ENCODE data around the gene CYP27A1. TPM values are rescaled to one million over a fixed set of nuclear protein-coding genes. Genes with fewer than 3 reads are reported as not detected.

Gene CYP27A1
- polyA plus RNA-seq, 2 of the 4 experiments (the other 2 are of a cell fraction), result 0.13 to 0.14 TPM

DNA sequence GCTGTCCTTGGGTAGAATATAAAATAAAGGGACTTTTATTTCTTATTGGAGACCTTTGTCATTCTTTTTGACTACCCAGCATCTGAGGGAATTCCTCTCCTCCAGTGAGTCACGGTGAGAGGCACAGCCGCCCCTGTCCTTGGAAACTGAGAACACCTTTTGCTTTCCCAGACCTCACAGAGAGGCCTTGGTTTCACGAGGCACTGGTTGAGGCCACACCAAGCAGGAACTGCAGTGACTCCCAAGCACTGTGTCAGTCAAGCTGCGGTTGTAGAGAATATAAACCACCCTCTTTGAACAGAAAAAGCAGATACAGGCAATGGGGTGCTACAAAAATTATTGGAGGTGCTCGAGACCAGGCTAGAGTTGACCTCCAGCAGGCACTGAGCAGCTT, 33.3 kb downstream of the CYP27A1 start (continued):
- TF ChIP-seq, protein P1, sequence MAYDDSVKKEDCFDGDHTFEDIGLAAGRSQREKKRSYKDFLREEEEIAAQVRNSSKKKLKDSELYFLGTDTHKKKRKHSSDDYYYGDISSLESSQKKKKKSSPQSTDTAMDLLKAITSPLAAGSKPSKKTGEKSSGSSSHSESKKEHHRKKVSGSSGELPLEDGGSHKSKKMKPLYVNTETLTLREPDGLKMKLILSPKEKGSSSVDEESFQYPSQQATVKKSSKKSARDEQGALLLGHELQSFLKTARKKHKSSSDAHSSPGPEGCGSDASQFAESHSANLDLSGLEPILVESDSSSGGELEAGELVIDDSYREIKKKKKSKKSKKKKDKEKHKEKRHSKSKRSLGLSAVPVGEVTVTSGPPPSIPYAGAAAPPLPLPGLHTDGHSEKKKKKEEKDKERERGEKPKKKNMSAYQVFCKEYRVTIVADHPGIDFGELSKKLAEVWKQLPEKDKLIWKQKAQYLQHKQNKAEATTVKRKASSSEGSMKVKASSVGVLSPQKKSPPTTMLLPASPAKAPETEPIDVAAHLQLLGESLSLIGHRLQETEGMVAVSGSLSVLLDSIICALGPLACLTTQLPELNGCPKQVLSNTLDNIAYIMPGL (CRISPR knock-in tag; IDR thresholded peaks at IDR 0.05; ENCODE audit: borderline replicate concordance), result no peak
- TF ChIP-seq TP53 (CRISPR knock-in tag; IDR thresholded peaks at IDR 0.05) (no peak), EP300 (IDR thresholded peaks at IDR 0.05) (no peak), JUNB (IDR thresholded peaks at IDR 0.05) (no peak), MAFK (IDR thresholded peaks at IDR 0.05; ENCODE audit: partially characterized antibody) (no peak), SMC3 (IDR thresholded peaks at IDR 0.05) (no peak), RARB (CRISPR knock-in tag; IDR thresholded peaks at IDR 0.05) (no peak), CBX8 (IDR thresholded peaks at IDR 0.05) (no peak), SREBF2 (IDR thresholded peaks at IDR 0.05) (no peak), RCOR1 (IDR thresholded peaks at IDR 0.05; ENCODE audit: low read depth, low read length) (no peak), ESRRA (IDR thresholded peaks at IDR 0.05; ENCODE audit: borderline replicate concordance, low read length) (no peak)

DNA sequence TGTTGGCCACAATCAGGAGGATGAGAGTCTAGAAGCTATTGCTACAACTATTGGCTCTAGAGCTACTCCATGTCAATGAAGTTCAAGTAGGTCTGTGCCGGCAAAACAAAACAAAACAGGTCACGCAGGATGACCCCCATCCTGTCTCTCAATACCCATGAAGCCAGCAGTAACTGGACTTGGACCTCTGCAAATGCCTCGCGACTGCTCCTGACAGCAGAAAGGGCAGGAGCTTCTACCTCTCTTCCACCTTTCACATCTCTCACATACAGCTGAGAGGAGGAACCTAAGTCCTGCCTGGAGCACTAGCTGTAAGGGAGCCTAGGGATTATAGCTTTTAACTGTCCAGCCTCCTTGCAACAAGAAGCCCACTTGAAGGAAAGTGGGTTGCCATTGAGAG, 33.7 kb downstream of the CYP27A1 start:
- Histone ChIP-seq H3K4me1 (no peaks in the 10 kb centered on the region), H3K4me2 (no peak overlapping the region), H3K4me3 (no peak overlapping the region), H3K9me3 (no peaks in the 10 kb centered on the region), H3K27ac (no peak overlapping the region)
- TF ChIP-seq POLR2A (IDR thresholded peaks at IDR 0.05; ENCODE audit: low read length) (no peak), RCOR1 (IDR thresholded peaks at IDR 0.05; ENCODE audit: low read depth, low read length) (no peak), GATA3 (IDR thresholded peaks at IDR 0.05; ENCODE audit: borderline replicate concordance) (no peak), HEYL (CRISPR knock-in tag; IDR thresholded peaks at IDR 0.05) (no peak), CHD2 (IDR thresholded peaks at IDR 0.05; ENCODE audit: low read length, partially characterized antibody) (no peak), EHF (CRISPR knock-in tag; IDR thresholded peaks at IDR 0.05) (no peak), EHMT2 (IDR thresholded peaks at IDR 0.05; ENCODE audit: low read depth) (no peak), MYC (IDR thresholded peaks at IDR 0.05; ENCODE audit: borderline replicate concordance, low read length) (no peak), PHF8 (IDR thresholded peaks at IDR 0.05; ENCODE audit: borderline replicate concordance, low read depth) (no peak), CBX2 (IDR thresholded peaks at IDR 0.05; ENCODE audit: borderline replicate concordance, low read depth) (no peak), JUNB (IDR thresholded peaks at IDR 0.05) (no peak), HDAC2 (IDR thresholded peaks at IDR 0.05) (no peak)
- TF ChIP-seq, protein P2, sequence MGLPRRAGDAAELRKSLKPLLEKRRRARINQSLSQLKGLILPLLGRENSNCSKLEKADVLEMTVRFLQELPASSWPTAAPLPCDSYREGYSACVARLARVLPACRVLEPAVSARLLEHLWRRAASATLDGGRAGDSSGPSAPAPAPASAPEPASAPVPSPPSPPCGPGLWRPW (IDR thresholded peaks at IDR 0.05), result no peak
- TF ChIP-seq, protein P3, sequence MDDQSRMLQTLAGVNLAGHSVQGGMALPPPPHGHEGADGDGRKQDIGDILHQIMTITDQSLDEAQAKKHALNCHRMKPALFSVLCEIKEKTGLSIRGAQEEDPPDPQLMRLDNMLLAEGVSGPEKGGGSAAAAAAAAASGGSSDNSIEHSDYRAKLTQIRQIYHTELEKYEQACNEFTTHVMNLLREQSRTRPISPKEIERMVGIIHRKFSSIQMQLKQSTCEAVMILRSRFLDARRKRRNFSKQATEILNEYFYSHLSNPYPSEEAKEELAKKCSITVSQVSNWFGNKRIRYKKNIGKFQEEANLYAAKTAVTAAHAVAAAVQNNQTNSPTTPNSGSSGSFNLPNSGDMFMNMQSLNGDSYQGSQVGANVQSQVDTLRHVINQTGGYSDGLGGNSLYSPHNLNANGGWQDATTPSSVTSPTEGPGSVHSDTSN (IDR thresholded peaks at IDR 0.05), result no peak
- TF ChIP-seq, protein P4, sequence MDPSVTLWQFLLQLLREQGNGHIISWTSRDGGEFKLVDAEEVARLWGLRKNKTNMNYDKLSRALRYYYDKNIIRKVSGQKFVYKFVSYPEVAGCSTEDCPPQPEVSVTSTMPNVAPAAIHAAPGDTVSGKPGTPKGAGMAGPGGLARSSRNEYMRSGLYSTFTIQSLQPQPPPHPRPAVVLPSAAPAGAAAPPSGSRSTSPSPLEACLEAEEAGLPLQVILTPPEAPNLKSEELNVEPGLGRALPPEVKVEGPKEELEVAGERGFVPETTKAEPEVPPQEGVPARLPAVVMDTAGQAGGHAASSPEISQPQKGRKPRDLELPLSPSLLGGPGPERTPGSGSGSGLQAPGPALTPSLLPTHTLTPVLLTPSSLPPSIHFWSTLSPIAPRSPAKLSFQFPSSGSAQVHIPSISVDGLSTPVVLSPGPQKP (IDR thresholded peaks at IDR 0.05; ENCODE audit: low read depth, low read length), result no peak
- TF ChIP-seq, protein P5, sequence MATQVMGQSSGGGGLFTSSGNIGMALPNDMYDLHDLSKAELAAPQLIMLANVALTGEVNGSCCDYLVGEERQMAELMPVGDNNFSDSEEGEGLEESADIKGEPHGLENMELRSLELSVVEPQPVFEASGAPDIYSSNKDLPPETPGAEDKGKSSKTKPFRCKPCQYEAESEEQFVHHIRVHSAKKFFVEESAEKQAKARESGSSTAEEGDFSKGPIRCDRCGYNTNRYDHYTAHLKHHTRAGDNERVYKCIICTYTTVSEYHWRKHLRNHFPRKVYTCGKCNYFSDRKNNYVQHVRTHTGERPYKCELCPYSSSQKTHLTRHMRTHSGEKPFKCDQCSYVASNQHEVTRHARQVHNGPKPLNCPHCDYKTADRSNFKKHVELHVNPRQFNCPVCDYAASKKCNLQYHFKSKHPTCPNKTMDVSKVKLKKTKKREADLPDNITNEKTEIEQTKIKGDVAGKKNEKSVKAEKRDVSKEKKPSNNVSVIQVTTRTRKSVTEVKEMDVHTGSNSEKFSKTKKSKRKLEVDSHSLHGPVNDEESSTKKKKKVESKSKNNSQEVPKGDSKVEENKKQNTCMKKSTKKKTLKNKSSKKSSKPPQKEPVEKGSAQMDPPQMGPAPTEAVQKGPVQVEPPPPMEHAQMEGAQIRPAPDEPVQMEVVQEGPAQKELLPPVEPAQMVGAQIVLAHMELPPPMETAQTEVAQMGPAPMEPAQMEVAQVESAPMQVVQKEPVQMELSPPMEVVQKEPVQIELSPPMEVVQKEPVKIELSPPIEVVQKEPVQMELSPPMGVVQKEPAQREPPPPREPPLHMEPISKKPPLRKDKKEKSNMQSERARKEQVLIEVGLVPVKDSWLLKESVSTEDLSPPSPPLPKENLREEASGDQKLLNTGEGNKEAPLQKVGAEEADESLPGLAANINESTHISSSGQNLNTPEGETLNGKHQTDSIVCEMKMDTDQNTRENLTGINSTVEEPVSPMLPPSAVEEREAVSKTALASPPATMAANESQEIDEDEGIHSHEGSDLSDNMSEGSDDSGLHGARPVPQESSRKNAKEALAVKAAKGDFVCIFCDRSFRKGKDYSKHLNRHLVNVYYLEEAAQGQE (IDR thresholded peaks at IDR 0.05), result no peak
- POLR2A ChIA-PET, result no interaction called here
- DNase-seq (ENCODE audit: low read depth in 1 of 2, low spot score in 1 of 2) (no peak), FAIRE-seq (no peak), ATAC-seq (no peak)
- CTCF ChIA-PET, result interaction anchor here (1.1 to 1.5 kb wide), 3 partner anchors 16 to 37 kb away, joined by 3 to 5 read pairs (median 4); partner anchors contain the start of gene PRKAG3
- 91% methylated on average over 4 of the region's 4 CpGs for WGBS (ENCODE audit: missing lambda C conversion rate)
